ENCODE measurements around the gene ABTB2. TPM values are rescaled to one million over a fixed set of nuclear protein-coding genes. Genes with fewer than 3 reads are reported as not detected.

Gene ABTB2
- polyA plus RNA-seq, 1 donor from 2014 or later: 0.68 TPM

DNA sequence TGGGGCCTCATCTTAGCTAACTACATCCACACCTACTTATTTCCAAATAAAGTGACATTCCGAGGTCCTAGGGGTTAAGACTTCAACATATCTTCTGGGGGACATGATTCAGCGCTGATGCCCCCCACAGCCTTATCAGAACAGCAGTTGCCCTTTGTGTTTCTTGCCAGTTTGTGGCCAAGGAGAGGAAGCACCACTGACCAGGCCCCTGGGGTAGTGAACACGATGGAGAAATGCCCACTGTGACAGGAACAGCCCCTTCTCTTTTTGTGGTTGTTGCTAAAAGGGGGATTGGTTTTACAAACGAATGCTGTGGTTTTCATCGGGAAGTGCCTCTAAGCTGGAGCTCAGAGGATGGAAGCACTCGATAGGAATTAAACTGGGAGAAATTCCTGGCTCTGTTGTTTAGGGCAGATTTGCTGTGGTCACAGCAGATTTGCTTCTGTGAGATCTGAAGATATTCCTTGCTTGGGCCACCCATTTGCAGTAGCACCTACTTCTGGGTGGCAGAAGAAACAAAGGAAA is 88.8 kb downstream of the ABTB2 start:
- Histone ChIP-seq H3F3A (ENCODE audit: insufficient read depth, low read length, poor library complexity, severe bottlenecking) (no peaks in the 10 kb centered on the region), H2AFZ (ENCODE audit: low read depth, low read length) (no peak overlapping the region), H3K9me3 (ENCODE audit: low read length) (no peaks in the 10 kb centered on the region), H3K36me3 (ENCODE audit: insufficient read depth, low read length) (no peaks in the 10 kb centered on the region), H3K79me2 (replicated peaks; ENCODE audit: insufficient read depth, low read length) (no peaks in the 10 kb centered on the region), H3K4me2 (ENCODE audit: low read length) (no peak overlapping the region), H3K4me3 (ENCODE audit: low read length) (no peak overlapping the region), H4K20me1 (ENCODE audit: insufficient read depth) (no peaks in the 10 kb centered on the region), H3K27ac (ENCODE audit: low read length) (no peak overlapping the region), H3K9ac (ENCODE audit: low read length) (no peak overlapping the region), H3K27me3 (ENCODE audit: insufficient read depth, low read depth, low read length) (no peaks in the 10 kb centered on the region), H3K9me2 (ENCODE audit: insufficient read depth, low read length) (no peaks in the 10 kb centered on the region)
- TF ChIP-seq SMC3 (conservative IDR thresholded peaks at IDR 0.05; ENCODE audit: poor library complexity) (no peak), MXI1 (conservative IDR thresholded peaks at IDR 0.05; ENCODE audit: poor library complexity, severe bottlenecking) (no peak), EP300 (conservative IDR thresholded peaks at IDR 0.05; ENCODE audit: poor library complexity, severe bottlenecking) (no peak), TAF1 (IDR thresholded peaks at IDR 0.05; ENCODE audit: low read depth) (no peak), RAD21 (conservative IDR thresholded peaks at IDR 0.05) (no peak), EZH2 (IDR thresholded peaks at IDR 0.05; ENCODE audit: borderline replicate concordance, insufficient read depth, low read length, poor library complexity, severe bottlenecking) (no peak), REST (IDR thresholded peaks at IDR 0.05; ENCODE audit: borderline replicate concordance) (no peak), POLR2AphosphoS5 (IDR thresholded peaks at IDR 0.05) (no peak)
- TF ChIP-seq, protein P1, sequence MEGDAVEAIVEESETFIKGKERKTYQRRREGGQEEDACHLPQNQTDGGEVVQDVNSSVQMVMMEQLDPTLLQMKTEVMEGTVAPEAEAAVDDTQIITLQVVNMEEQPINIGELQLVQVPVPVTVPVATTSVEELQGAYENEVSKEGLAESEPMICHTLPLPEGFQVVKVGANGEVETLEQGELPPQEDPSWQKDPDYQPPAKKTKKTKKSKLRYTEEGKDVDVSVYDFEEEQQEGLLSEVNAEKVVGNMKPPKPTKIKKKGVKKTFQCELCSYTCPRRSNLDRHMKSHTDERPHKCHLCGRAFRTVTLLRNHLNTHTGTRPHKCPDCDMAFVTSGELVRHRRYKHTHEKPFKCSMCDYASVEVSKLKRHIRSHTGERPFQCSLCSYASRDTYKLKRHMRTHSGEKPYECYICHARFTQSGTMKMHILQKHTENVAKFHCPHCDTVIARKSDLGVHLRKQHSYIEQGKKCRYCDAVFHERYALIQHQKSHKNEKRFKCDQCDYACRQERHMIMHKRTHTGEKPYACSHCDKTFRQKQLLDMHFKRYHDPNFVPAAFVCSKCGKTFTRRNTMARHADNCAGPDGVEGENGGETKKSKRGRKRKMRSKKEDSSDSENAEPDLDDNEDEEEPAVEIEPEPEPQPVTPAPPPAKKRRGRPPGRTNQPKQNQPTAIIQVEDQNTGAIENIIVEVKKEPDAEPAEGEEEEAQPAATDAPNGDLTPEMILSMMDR (IDR thresholded peaks at IDR 0.05; ENCODE audit: poor library complexity, severe bottlenecking): no peak

GRCh38 chr11:34267417-34267816 is 90.4 kb downstream of the ABTB2 start:
- no peaks in the 10 kb centered on the region for H3K79me2 ChIP-seq (replicated peaks; ENCODE audit: insufficient read depth, low read length)
- TF ChIP-seq RAD21 (conservative IDR thresholded peaks at IDR 0.05): no peak
- H3K4me3 ChIP-seq (ENCODE audit: low read length): no peak overlapping the region
- H3K9ac ChIP-seq (ENCODE audit: low read length): no peak overlapping the region
- H3K36me3 ChIP-seq (ENCODE audit: insufficient read depth, low read length): no peaks in the 10 kb centered on the region
- H3K9me3 ChIP-seq (ENCODE audit: low read length): no peaks in the 10 kb centered on the region
- H3K27ac ChIP-seq (ENCODE audit: low read length): no peak overlapping the region
- H3K9me2 ChIP-seq (ENCODE audit: insufficient read depth, low read length): no peaks in the 10 kb centered on the region
- H3K4me2 ChIP-seq (ENCODE audit: low read length): no peak overlapping the region
- H4K20me1 ChIP-seq (ENCODE audit: insufficient read depth): no peaks in the 10 kb centered on the region
- no peaks in the 10 kb centered on the region for H3K27me3 ChIP-seq (ENCODE audit: insufficient read depth, low read depth, low read length)
- no peak overlapping the region for H2AFZ ChIP-seq (ENCODE audit: low read depth, low read length)
- no peaks in the 10 kb centered on the region for H3F3A ChIP-seq (ENCODE audit: insufficient read depth, low read length, poor library complexity, severe bottlenecking)

GRCh38 chr11:34267013-34267412 is 90.8 kb downstream of the ABTB2 start:
- TF ChIP-seq RAD21 (conservative IDR thresholded peaks at IDR 0.05) (no peak), EP300 (conservative IDR thresholded peaks at IDR 0.05; ENCODE audit: poor library complexity, severe bottlenecking) (no peak)
- no peak overlapping the region for H3K4me2 ChIP-seq (ENCODE audit: low read length)
- H3K36me3 ChIP-seq (ENCODE audit: insufficient read depth, low read length): no peaks in the 10 kb centered on the region
- H4K20me1 ChIP-seq (ENCODE audit: insufficient read depth): no peaks in the 10 kb centered on the region
- no peak overlapping the region for H3K9ac ChIP-seq (ENCODE audit: low read length)
- H2AFZ ChIP-seq (ENCODE audit: low read depth, low read length): no peak overlapping the region
- no peak overlapping the region for H3K4me3 ChIP-seq (ENCODE audit: low read length)
- no peaks in the 10 kb centered on the region for H3K9me2 ChIP-seq (ENCODE audit: insufficient read depth, low read length)
- H3K9me3 ChIP-seq (ENCODE audit: low read length): no peaks in the 10 kb centered on the region
- H3F3A ChIP-seq (ENCODE audit: insufficient read depth, low read length, poor library complexity, severe bottlenecking): no peaks in the 10 kb centered on the region
- no peak overlapping the region for H3K27ac ChIP-seq (ENCODE audit: low read length)
- no peaks in the 10 kb centered on the region for H3K79me2 ChIP-seq (replicated peaks; ENCODE audit: insufficient read depth, low read length)
- H3K27me3 ChIP-seq (ENCODE audit: insufficient read depth, low read depth, low read length): no peaks in the 10 kb centered on the region

All from neural cell (in vitro differentiated cells).